ENCODE results near the gene PALM3. TPM values are rescaled to one million over a fixed set of nuclear protein-coding genes. Genes with fewer than 3 reads are reported as not detected.
"Not testable (repeated sequence)": the region's sequence is repeated elsewhere in the genome, so short reads cannot be mapped to it uniquely, and the experiment has no call there.

The PALM3 gene
- total RNA-seq, 1 experiment from 2014 or later: 8.1 TPM

- DNase-seq: peak; percentile 83
- not testable (repeated sequence) for H3K4me3 ChIP-seq (ENCODE audit: insufficient read depth, low read depth, low read length); H3K27me3 ChIP-seq (ENCODE audit: control insufficient read depth, insufficient read depth, low read length); H3K36me3 ChIP-seq (replicated peaks; ENCODE audit: control insufficient read depth, insufficient read depth, low read length)
Measured at GRCh38 chr19:14042659-14043608, 18.9 kb downstream of the PALM3 start.

- peak; percentile 3 for DNase-seq
- H3K4me3 ChIP-seq (ENCODE audit: insufficient read depth, low read depth, low read length): no peak overlapping the region
- no peaks in the 10 kb centered on the region for H3K27me3 ChIP-seq (ENCODE audit: control insufficient read depth, insufficient read depth, low read length)
- no peaks in the 10 kb centered on the region for H3K36me3 ChIP-seq (replicated peaks; ENCODE audit: control insufficient read depth, insufficient read depth, low read length)
Measured at GRCh38 chr19:14039181-14039580, 22.7 kb downstream of the PALM3 start.

- H3K4me3 ChIP-seq (ENCODE audit: insufficient read depth, low read depth, low read length): no peak overlapping the region
- no peaks in the 10 kb centered on the region for H3K36me3 ChIP-seq (replicated peaks; ENCODE audit: control insufficient read depth, insufficient read depth, low read length)
- H3K27me3 ChIP-seq (ENCODE audit: control insufficient read depth, insufficient read depth, low read length): peaks cover 15% of the 10 kb centered on the region
- DNase-seq: no peak
Measured at GRCh38 chr19:14035706-14036105, 26.2 kb downstream of the PALM3 start.

DNA sequence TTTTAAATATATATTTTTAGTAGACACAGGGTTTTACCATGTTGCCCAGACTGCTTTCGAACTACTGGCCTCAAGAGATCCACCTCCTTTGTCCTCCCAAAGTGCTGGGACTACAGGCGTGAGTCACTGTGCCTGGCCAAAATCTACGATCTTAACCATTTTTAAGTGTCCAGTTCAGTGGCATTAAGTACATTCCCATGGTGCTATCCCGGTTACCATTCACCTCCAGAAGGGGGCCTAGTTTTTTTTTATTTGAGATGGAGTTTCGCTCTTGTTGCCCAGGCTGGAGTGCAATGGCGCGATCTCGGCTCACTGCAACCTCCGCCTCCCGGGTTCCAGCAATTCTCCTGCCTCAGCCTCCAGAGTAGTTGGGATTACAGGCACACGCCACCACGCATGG lies 26.7 kb downstream of the PALM3 start:
- peaks cover 15% of the 10 kb centered on the region for H3K27me3 ChIP-seq (ENCODE audit: control insufficient read depth, insufficient read depth, low read length)
- H3K4me3 ChIP-seq (ENCODE audit: insufficient read depth, low read depth, low read length); DNase-seq; H3K36me3 ChIP-seq (replicated peaks; ENCODE audit: control insufficient read depth, insufficient read depth, low read length): not testable (repeated sequence)

- H3K27me3 ChIP-seq (ENCODE audit: control insufficient read depth, insufficient read depth, low read length): peaks cover 15% of the 10 kb centered on the region
- no peak overlapping the region for H3K4me3 ChIP-seq (ENCODE audit: insufficient read depth, low read depth, low read length)
- no peak for DNase-seq
- no peaks in the 10 kb centered on the region for H3K36me3 ChIP-seq (replicated peaks; ENCODE audit: control insufficient read depth, insufficient read depth, low read length)
Measured at GRCh38 chr19:14033946-14034345, 27.9 kb downstream of the PALM3 start.

DNA sequence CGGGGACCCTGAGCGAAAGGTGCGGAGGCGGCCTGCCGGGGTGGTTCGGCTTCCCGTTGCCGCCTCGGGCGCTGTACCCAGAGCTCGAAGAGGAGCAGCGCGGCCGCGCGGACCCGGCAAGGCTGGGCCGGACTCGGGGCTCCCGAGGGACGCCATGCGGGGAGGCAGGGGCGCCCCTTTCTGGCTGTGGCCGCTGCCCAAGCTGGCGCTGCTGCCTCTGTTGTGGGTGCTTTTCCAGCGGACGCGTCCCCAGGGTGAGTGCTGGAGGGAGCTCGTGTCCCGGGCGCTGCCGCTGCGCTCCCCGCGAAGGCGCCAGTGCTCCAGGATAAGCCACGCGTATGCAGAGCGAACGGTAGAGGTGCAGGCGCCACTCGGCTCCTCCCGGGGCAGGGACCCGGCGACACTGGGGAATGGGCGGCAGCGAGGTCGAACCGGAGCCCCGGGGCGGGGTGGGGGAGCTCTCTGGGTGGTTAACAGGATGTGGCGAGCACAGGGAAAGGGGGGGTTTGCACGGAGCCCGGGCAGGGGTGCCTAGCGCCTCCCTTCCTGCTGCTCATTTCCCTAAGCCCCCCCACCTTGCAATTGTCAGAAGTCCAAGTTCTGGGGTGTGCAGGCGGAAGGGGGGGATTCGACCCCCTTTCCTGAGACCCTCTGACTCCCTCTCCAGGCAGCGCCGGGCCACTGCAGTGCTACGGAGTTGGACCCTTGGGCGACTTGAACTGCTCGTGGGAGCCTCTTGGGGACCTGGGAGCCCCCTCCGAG lies 30.0 kb downstream of the PALM3 start, which contains the start of gene IL27RA:
TSS of gene IL27RA (plus strand) at position 44 of the 762 bp plus-strand sequence. CDS start at position 155, 111 bp downstream.
- H3K27me3 ChIP-seq (ENCODE audit: control insufficient read depth, insufficient read depth, low read length): peaks cover 15% of the 10 kb centered on the region
- peak; percentile 85 for DNase-seq
- no peaks in the 10 kb centered on the region for H3K36me3 ChIP-seq (replicated peaks; ENCODE audit: control insufficient read depth, insufficient read depth, low read length)
- peak within 1 kb of the TSS; percentile 85 for H3K4me3 ChIP-seq (ENCODE audit: insufficient read depth, low read depth, low read length)

DNA sequence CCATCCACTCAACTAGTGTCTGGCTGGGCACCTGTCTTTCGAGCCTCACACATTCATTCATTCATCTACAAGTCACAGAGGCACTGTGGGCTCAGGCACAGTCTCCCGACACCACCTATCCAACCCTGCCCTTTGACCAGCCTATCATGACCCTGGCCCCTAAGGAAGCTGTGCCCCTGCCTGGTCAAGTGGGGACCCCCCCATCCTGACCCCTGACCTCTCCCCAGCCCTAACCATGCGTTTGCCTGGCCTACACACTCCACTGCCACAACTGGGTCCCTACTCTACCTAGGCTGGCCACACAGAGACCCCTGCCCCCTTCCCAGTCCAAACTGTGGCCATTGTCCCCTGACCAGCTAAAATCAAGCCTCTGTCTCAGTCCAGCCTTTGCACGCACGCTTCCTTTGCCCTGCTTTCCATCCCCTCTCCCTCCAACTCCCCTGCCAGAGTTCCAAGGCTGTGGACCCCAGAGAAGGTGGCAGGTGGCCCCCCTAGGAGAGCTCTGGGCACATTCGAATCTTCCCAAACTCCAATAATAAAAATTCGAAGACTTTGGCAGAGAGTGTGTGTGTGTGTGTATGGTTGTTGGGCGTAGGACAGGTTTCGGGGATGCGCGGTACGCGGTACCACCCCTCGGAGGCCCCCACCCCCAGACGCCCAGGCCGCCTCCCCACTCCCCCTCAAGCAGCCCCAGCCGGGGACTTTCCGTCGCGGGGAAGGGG lies 30.7 kb downstream of the PALM3 start:
- H3K36me3 ChIP-seq (replicated peaks; ENCODE audit: control insufficient read depth, insufficient read depth, low read length): no peaks in the 10 kb centered on the region
- H3K4me3 ChIP-seq (ENCODE audit: insufficient read depth, low read depth, low read length): peak overlapping the region; percentile 85
- DNase-seq: no peak
- H3K27me3 ChIP-seq (ENCODE audit: control insufficient read depth, insufficient read depth, low read length): peaks cover 15% of the 10 kb centered on the region

- Histone ChIP-seq H3K36me3 (replicated peaks; ENCODE audit: control insufficient read depth, insufficient read depth, low read length) (no peaks in the 10 kb centered on the region), H3K27me3 (ENCODE audit: control insufficient read depth, insufficient read depth, low read length) (peaks cover 15% of the 10 kb centered on the region), H3K4me3 (ENCODE audit: insufficient read depth, low read depth, low read length) (no peak overlapping the region)
- no peak for DNase-seq
Measured at GRCh38 chr19:14028901-14029300, 33.0 kb downstream of the PALM3 start.

GRCh38 chr19:14027856-14028450 lies 33.9 kb downstream of the PALM3 start, which contains the start of gene RLN3:
Gene RLN3 (plus strand): TSS chr19:14028148. CDS start chr19:14028205, 57 bp downstream.
- Histone ChIP-seq H3K27me3 (ENCODE audit: control insufficient read depth, insufficient read depth, low read length) (peaks cover 15% of the 10 kb centered on the region), H3K36me3 (replicated peaks; ENCODE audit: control insufficient read depth, insufficient read depth, low read length) (no peaks in the 10 kb centered on the region), H3K4me3 (ENCODE audit: insufficient read depth, low read depth, low read length) (no peak within 1 kb of the TSS)
- DNase-seq: peak; percentile 49

DNA sequence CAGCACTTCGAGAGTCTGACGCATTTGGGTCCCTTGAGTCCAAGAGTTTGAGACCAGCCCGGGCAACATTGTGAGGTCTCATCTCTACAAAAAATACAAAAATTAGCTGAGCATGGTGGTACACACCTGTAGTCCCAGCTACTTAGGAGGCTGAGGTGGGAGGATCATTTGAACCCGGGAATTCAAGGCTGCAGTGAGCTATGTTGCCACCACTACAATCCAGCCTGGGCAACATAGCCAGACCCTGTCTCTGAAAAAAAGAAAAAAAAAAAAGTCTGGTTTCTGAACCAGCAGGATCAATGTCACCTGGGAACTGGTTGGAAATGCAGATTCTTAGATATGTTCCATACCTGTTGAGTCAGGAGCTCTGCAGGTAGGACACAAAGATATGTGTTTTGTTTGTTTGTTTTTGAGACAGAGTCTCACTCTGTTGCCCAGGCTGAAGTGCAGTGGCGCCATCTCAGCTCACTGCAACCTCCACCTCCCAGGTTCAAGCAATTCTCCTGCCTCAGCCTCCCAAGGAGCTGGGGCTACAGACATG lies 35.2 kb downstream of the PALM3 start:
- not testable (repeated sequence) for DNase-seq; H3K27me3 ChIP-seq (ENCODE audit: control insufficient read depth, insufficient read depth, low read length); H3K36me3 ChIP-seq (replicated peaks; ENCODE audit: control insufficient read depth, insufficient read depth, low read length); H3K4me3 ChIP-seq (ENCODE audit: insufficient read depth, low read depth, low read length)

- no peaks in the 10 kb centered on the region for H3K36me3 ChIP-seq (replicated peaks; ENCODE audit: control insufficient read depth, insufficient read depth, low read length)
- DNase-seq: peak; percentile 79
- no peaks in the 10 kb centered on the region for H3K27me3 ChIP-seq (ENCODE audit: control insufficient read depth, insufficient read depth, low read length)
- no peak overlapping the region for H3K4me3 ChIP-seq (ENCODE audit: insufficient read depth, low read depth, low read length)
Measured at GRCh38 chr19:14023404-14024235, 38.3 kb downstream of the PALM3 start.

GRCh38 chr19:14022469-14022868 lies 39.4 kb downstream of the PALM3 start:
- DNase-seq: no peak

GRCh38 chr19:14021474-14021873 lies 40.4 kb downstream of the PALM3 start:
- no peaks in the 10 kb centered on the region for H3K27me3 ChIP-seq (ENCODE audit: control insufficient read depth, insufficient read depth, low read length)
- H3K36me3 ChIP-seq (replicated peaks; ENCODE audit: control insufficient read depth, insufficient read depth, low read length): no peaks in the 10 kb centered on the region
- no peak for DNase-seq
- no peak overlapping the region for H3K4me3 ChIP-seq (ENCODE audit: insufficient read depth, low read depth, low read length)

More at GRCh38 chr19:14022469-14022868, 39.4 kb downstream of the PALM3 start:
- Histone ChIP-seq H3K4me3 (ENCODE audit: insufficient read depth, low read depth, low read length) (no peak overlapping the region), H3K36me3 (replicated peaks; ENCODE audit: control insufficient read depth, insufficient read depth, low read length) (no peaks in the 10 kb centered on the region), H3K27me3 (ENCODE audit: control insufficient read depth, insufficient read depth, low read length) (no peaks in the 10 kb centered on the region)
